GM18520 (cell line): ENCODE data around the gene CTCF.
"Not testable (repeated sequence)": the region's sequence is repeated elsewhere in the genome, so short reads cannot be mapped to it uniquely, and the experiment has no call there.

Experiments used
- ATAC-seq: cut with Tn5 transposase; IDR thresholded peaks from one replicate; pipeline ENCODE4 v1.9.1; 2021; ENCODE audit not compliant: unreplicated experiment

Gene CTCF

GRCh38 chr16:67562526-67562917 is at the start of gene CTCF:
TSS of gene CTCF (plus strand) at chr16:67562526. CDS start at chr16:67610833, 48,307 bp downstream.
- peak; percentile 33 for ATAC-seq

GRCh38 chr16:67513892-67514291 is 48.4 kb upstream of the CTCF start:
- ATAC-seq = not testable (repeated sequence)

GRCh38 chr16:67514382-67514828 is 47.9 kb upstream of the CTCF start:
- ATAC-seq = peak; percentile 38

GRCh38 chr16:67516296-67517154 is 45.8 kb upstream of the CTCF start:
- ATAC-seq = no peak

- ATAC-seq = no peak
Observed at GRCh38 chr16:67517155-67517445, 45.2 kb upstream of the CTCF start.

GRCh38 chr16:67517661-67518423 is 44.5 kb upstream of the CTCF start:
- no peak for ATAC-seq

GRCh38 chr16:67518676-67519075 is 43.6 kb upstream of the CTCF start:
- no peak for ATAC-seq

- no peak for ATAC-seq
Observed at GRCh38 chr16:67519242-67519641, 43.1 kb upstream of the CTCF start.

- ATAC-seq = peak; percentile 77
Observed at GRCh38 chr16:67521095-67521804, 41.1 kb upstream of the CTCF start.

GRCh38 chr16:67525176-67525860 is 37.0 kb upstream of the CTCF start:
- ATAC-seq = no peak

GRCh38 chr16:67526149-67526791 is 36.1 kb upstream of the CTCF start:
- no peak for ATAC-seq

GRCh38 chr16:67528222-67528869 is 34.0 kb upstream of the CTCF start, which contains the start of gene RIPOR1:
TSS of gene RIPOR1 (plus strand) at chr16:67528829. CDS start at chr16:67538447, 9,618 bp downstream.
- no peak for ATAC-seq

GRCh38 chr16:67528870-67529581 is 33.3 kb upstream of the CTCF start:
- ATAC-seq = no peak

GRCh38 chr16:67529582-67530012 is 32.7 kb upstream of the CTCF start:
- no peak for ATAC-seq

- ATAC-seq = no peak
Observed at GRCh38 chr16:67530013-67530939, 32.0 kb upstream of the CTCF start.

GRCh38 chr16:67531247-67531646 is 31.1 kb upstream of the CTCF start:
- no peak for ATAC-seq

- ATAC-seq = no peak
Observed at GRCh38 chr16:67533024-67533560, 29.2 kb upstream of the CTCF start.

GRCh38 chr16:67533987-67534386 is 28.3 kb upstream of the CTCF start:
- not testable (repeated sequence) for ATAC-seq
